Activated CD4-positive, alpha-beta T cell treated with anti-CD3 and anti-CD28 coated beads, Interleukin-2, amount 50 U/mL, for 1 hour (primary cell): Measurements from ENCODE around the gene AUTS2.

Experiments
- DNase-seq: peaks from one replicate; pipeline ENCODE4 v3.0.0-alpha.2; 2020

The AUTS2 gene

GRCh38 chr7:69661342-69661741, 63.1 kb downstream of the AUTS2 start:
- DNase-seq: no peak

GRCh38 chr7:69663911-69664832, 65.9 kb downstream of the AUTS2 start:
- no peak for DNase-seq

- no peak for DNase-seq
Observed at GRCh38 chr7:69665369-69665768, 67.1 kb downstream of the AUTS2 start.

- no peak for DNase-seq
Observed at GRCh38 chr7:69668339-69668870, 70.1 kb downstream of the AUTS2 start.

GRCh38 chr7:69670701-69671100, 72.4 kb downstream of the AUTS2 start:
- no peak for DNase-seq

GRCh38 chr7:69673074-69673473, 74.8 kb downstream of the AUTS2 start:
- DNase-seq: no peak

GRCh38 chr7:69674701-69675182, 76.5 kb downstream of the AUTS2 start:
- no peak for DNase-seq

- no peak for DNase-seq
Observed at GRCh38 chr7:69676247-69676646, 78.0 kb downstream of the AUTS2 start.

- DNase-seq: no peak
Observed at GRCh38 chr7:69677054-69677852, 79.0 kb downstream of the AUTS2 start.

GRCh38 chr7:69677881-69678493, 79.7 kb downstream of the AUTS2 start:
- no peak for DNase-seq

- no peak for DNase-seq
Observed at GRCh38 chr7:69678494-69679187, 80.4 kb downstream of the AUTS2 start.

- no peak for DNase-seq
Observed at GRCh38 chr7:69681181-69681580, 82.9 kb downstream of the AUTS2 start.

GRCh38 chr7:69682518-69682917, 84.2 kb downstream of the AUTS2 start:
- no peak for DNase-seq

- DNase-seq: no peak
Observed at GRCh38 chr7:69683002-69683401, 84.7 kb downstream of the AUTS2 start.

- no peak for DNase-seq
Observed at GRCh38 chr7:69684369-69685292, 86.4 kb downstream of the AUTS2 start.

GRCh38 chr7:69685293-69685631, 87.0 kb downstream of the AUTS2 start:
- DNase-seq: no peak

- DNase-seq: no peak
Observed at GRCh38 chr7:69686366-69686765, 88.1 kb downstream of the AUTS2 start.

GRCh38 chr7:69687739-69688433, 89.6 kb downstream of the AUTS2 start:
- DNase-seq: no peak

GRCh38 chr7:69690329-69690728, 92.1 kb downstream of the AUTS2 start:
- no peak for DNase-seq

GRCh38 chr7:69691327-69691726, 93.1 kb downstream of the AUTS2 start:
- DNase-seq: no peak

GRCh38 chr7:69691734-69692133, 93.5 kb downstream of the AUTS2 start:
- DNase-seq: no peak
